Lower leg skin (tissue), 3 donors: Measurements from ENCODE around the gene ERC2.

Experiments
- CTCF ChIP-seq, 3 donors: fragments of 450-650 bp; IDR thresholded peaks; one replicate each; pipeline ENCODE4 v1.5.1; 2016; ENCODE audit warnings: antibody characterized with exemption in 3 of 3, mild to moderate bottlenecking in 3 of 3, moderate library complexity in 2 of 3
- POLR2A ChIP-seq, 2 donors: fragments of 450-650 bp; IDR thresholded peaks; one replicate each; pipeline ENCODE4 v1.6.1; 2016 to 2017; ENCODE audit warnings: antibody characterized with exemption in 2 of 2, mild to moderate bottlenecking in 1 of 2, moderate library complexity in 1 of 2

DNA sequence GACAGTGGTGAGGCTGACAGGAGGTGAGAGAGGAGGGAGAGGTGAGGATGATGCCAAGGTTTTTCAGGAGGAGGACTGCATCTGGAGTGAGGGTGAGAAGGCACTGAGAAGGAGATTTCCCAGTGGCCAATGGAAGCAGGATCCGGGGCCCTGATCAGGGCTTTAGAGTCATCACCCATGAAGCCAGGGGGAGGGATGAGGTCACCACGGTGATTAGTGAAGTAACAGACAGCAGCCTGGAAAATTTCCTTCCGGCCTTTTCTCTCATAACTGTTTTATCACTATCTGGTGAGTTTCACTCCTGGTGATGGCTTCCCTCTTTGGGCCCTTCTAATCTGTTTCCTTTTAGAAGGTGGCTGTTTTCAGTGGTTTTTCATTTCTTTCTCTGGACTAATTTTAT is 900.7 kb downstream of the ERC2 start:
- TF ChIP-seq CTCF (IDR thresholded peaks at IDR 0.05): no peak
- no peak for TF ChIP-seq POLR2A (IDR thresholded peaks at IDR 0.05)
